Measurements from ENCODE around the gene SERPINA9.
"Not testable (repeated sequence)": the region's sequence is repeated elsewhere in the genome, so short reads cannot be mapped to it uniquely, and the experiment has no call there.

The SERPINA9 gene

DNA sequence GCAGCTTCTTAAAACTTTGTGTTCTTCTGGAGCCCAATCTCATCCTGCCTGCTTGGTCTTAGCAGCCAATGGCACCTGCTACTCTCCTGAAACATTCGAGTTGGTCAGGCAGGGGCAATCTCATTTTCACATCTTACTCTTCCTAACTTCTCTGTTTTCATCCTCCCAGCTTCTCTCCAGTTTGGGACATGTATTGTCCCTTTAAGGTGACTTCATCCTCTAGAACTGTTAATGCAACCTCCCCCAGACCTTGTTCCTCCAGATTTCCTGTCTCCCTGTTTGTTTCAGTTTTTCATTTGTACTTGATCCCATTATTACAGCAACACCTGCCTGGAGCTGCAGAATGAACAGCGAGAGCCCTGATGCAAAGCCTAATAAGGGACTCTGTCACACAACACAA is 54.7 kb downstream of the SERPINA9 start:
- DNase-seq = no peak

DNA sequence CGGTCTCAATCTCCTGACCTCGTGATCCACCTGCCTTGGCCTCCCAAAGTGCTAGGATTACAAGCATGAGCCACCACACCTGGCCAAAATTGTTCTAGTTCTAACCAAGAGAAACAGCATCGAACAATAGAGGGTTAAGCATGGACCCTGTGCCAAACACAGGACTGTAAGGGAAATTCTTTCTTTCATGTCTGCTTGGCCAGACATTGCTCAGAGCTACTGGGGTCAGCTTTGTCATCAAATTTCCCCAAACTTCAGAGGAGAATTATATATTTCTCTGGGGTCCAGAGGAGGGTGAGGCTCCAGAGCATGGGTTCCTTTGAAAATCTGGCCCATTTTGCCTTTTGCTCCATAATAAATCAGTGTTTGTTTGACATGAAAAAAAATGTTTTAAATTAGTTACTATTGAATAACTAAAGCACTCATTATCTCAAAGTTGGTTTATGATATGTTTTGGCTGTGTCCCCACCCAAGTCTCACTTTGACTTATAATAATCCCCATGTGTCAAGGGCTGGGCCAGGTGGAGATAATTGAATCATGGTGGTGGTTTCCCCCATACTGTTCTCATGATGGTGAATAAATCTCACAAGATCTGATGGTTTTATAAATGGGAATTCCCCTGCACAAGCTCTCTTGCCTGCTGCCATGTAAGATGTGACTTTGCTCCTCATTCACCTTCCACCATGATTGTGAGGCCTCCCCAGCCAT is 58.3 kb downstream of the SERPINA9 start:
- DNase-seq = not testable (repeated sequence)

Data from NCI-H1694 treated with DMSO at 0.1 percent for 48 hours (cell line).